Gastrocnemius medialis (tissue), 4 donors: ENCODE measurements around the gene SIAH1. TPM values are rescaled to one million over a fixed set of nuclear protein-coding genes. Genes with fewer than 3 reads are reported as not detected.

Experiments used
- ATAC-seq, 2 donors: fragments of 150-250 bp; one replicate each; pipeline ENCODE4 v1.9.1; 2016
- DNase-seq, 2 donors: peaks; one replicate each; pipeline ENCODE4 v3.0.0-alpha.2; 2019
- H3K27ac ChIP-seq, 4 donors: fragments of 200-600 bp; sonication (generic); 1 replicate in 1 of 4; 2 replicates in 3 of 4; pipeline ENCODE4 v1.5.1; 2016 to 2018; ENCODE audit warnings: mild to moderate bottlenecking in 2 of 4, moderate library complexity in 1 of 4
- H3K27me3 ChIP-seq, 3 donors: fragments of 200-600 bp; sonication (generic) in 2 of 3; 1 replicate in 1 of 3; 2 replicates in 2 of 3; pipeline versions ENCODE4 v1.5.1 to v1.6.0; 2016 to 2019; ENCODE audit warnings: mild to moderate bottlenecking in 1 of 3, moderate library complexity in 1 of 3
- H3K36me3 ChIP-seq, 2 donors: fragments of 200-600 bp; sonication (generic) in 1 of 2; one replicate each; pipeline ENCODE4 v1.5.1; 2017 to 2018
- H3K4me1 ChIP-seq, 2 donors: fragments of 200-600 bp; sonication (generic) in 1 of 2; one replicate each; pipeline ENCODE4 v1.5.1; 2016 to 2017; ENCODE audit warnings: mild to moderate bottlenecking in 2 of 2
- H3K4me3 ChIP-seq, 4 donors: fragments of 200-600 bp; sonication (generic) in 3 of 4; 1 replicate in 1 of 4; 2 replicates in 3 of 4; pipeline ENCODE4 v1.5.1; 2016 to 2019; ENCODE audit warnings: mild to moderate bottlenecking in 2 of 4
- H3K9me3 ChIP-seq, 3 donors: fragments of 200-600 bp; sonication (generic) in 2 of 3; 1 replicate in 1 of 3; 2 replicates in 2 of 3; pipeline ENCODE4 v1.5.1; 2016 to 2019
- CTCF ChIP-seq, 5 experiments: fragments of 450-650 bp in 3 of 5; fragments of 200-600 bp in 2 of 5; sonication (generic) in 2 of 5; IDR thresholded peaks in 4 of 5; conservative IDR thresholded peaks in 1 of 5; 1 replicate in 4 of 5; 2 replicates in 1 of 5; pipeline ENCODE4 v1.5.1; 2016 to 2019; ENCODE audit warnings: antibody characterized with exemption in 5 of 5, mild to moderate bottlenecking in 3 of 5, moderate library complexity in 3 of 5
- POLR2A ChIP-seq, 2 donors: fragments of 450-650 bp; IDR thresholded peaks; one replicate each; pipeline ENCODE4 v1.6.1; 2017; ENCODE audit warnings: antibody characterized with exemption in 2 of 2, mild to moderate bottlenecking in 2 of 2, moderate library complexity in 2 of 2
- in situ Hi-C, 4 donors: fragments of 200-750 bp; cut with MboI; loops; one replicate each; pipeline versions ENCODE4 v1.15.0 to v1.8.0; 2017; ENCODE audit warnings: low sequenced_read_pairs in 4 of 4
- intact Hi-C: fragments of 100-400 bp; cut with DNase I; formaldehyde crosslinking; loops from one replicate; pipeline ENCODE4 v1.15.1; 2023; ENCODE audit warnings: low total_unique reads
- total RNA-seq, 4 donors: library from RNA; depleted of rRNA; stranded (reverse); fragments of >200 nt; gene quantifications; one replicate each; pipeline versions ENCODE4 v1.1.0 to v1.2.3, GENCODE V29; 2016

The SIAH1 gene
- total RNA-seq, 4 donors from 2014 or later = 19.9 to 21.0 (median 20.1) TPM

GRCh38 chr16:48330841-48331192 is 54.4 kb downstream of the SIAH1 start:
- H3K9me3 ChIP-seq = no peaks in the 10 kb centered on the region
- intact Hi-C loops = no loop called here
- no peak for TF ChIP-seq POLR2A (IDR thresholded peaks at IDR 0.05)
- no peak for TF ChIP-seq CTCF (IDR thresholded peaks at IDR 0.05 in 4 of 5, conservative IDR thresholded peaks at IDR 0.05 in 1 of 5)
- peak overlapping the region; percentile 21 to 65 (median 32) for H3K27ac ChIP-seq
- in situ Hi-C loops = no loop called here
- H3K4me1 ChIP-seq = peaks cover 22 to 26% of the 10 kb centered on the region in 2 donors
- H3K36me3 ChIP-seq = peaks cover 0 to 18% of the 10 kb centered on the region in 2 donors
- DNase-seq = peak in 1 of 2 donors; percentile 15
- H3K4me3 ChIP-seq = no peak overlapping the region
- ATAC-seq = peak; percentile 82 to 95
- no peaks in the 10 kb centered on the region for H3K27me3 ChIP-seq

- no peaks in the 10 kb centered on the region for H3K9me3 ChIP-seq
- in situ Hi-C loops (no loop called here), intact Hi-C loops (no loop called here)
- no peak overlapping the region for H3K4me3 ChIP-seq
- DNase-seq (peak in 1 of 2 donors; percentile 17), ATAC-seq (peak; percentile 68 to 91)
- H3K36me3 ChIP-seq = peaks cover 0 to 13% of the 10 kb centered on the region in 2 donors
- TF ChIP-seq CTCF (IDR thresholded peaks at IDR 0.05 in 4 of 5, conservative IDR thresholded peaks at IDR 0.05 in 1 of 5) = no peak
- TF ChIP-seq POLR2A (IDR thresholded peaks at IDR 0.05) = no peak
- no peaks in the 10 kb centered on the region for H3K27me3 ChIP-seq
- peaks cover 22 to 26% of the 10 kb centered on the region in 2 donors for H3K4me1 ChIP-seq
- peak overlapping the region; percentile 21 to 65 (median 32) for H3K27ac ChIP-seq
Observed at GRCh38 chr16:48330189-48330840, 54.9 kb downstream of the SIAH1 start.

- intact Hi-C loops = no loop called here
- Histone ChIP-seq H3K36me3 (peaks cover 0 to under 1% of the 10 kb centered on the region in 2 donors), H3K4me3 (no peak overlapping the region), H3K4me1 (peaks cover 29 to 30% of the 10 kb centered on the region in 2 donors), H3K27me3 (no peaks in the 10 kb centered on the region), H3K27ac (no peak overlapping the region), H3K9me3 (no peaks in the 10 kb centered on the region)
- no peak for TF ChIP-seq CTCF (IDR thresholded peaks at IDR 0.05 in 4 of 5, conservative IDR thresholded peaks at IDR 0.05 in 1 of 5)
- TF ChIP-seq POLR2A (IDR thresholded peaks at IDR 0.05) = no peak
- in situ Hi-C loops = no loop called here
- no peak for ATAC-seq
- DNase-seq = no peak
Observed at GRCh38 chr16:48329138-48329537, 56.1 kb downstream of the SIAH1 start.

- in situ Hi-C loops = no loop called here
- intact Hi-C loops = no loop called here
- no peak overlapping the region for H3K27ac ChIP-seq
- no peak overlapping the region for H3K4me3 ChIP-seq
- TF ChIP-seq CTCF (IDR thresholded peaks at IDR 0.05 in 4 of 5, conservative IDR thresholded peaks at IDR 0.05 in 1 of 5) (no peak), POLR2A (IDR thresholded peaks at IDR 0.05) (no peak)
- DNase-seq (no peak), ATAC-seq (no peak)
- H3K4me1 ChIP-seq = peaks cover 36 to 40% of the 10 kb centered on the region in 2 donors
- H3K27me3 ChIP-seq = no peaks in the 10 kb centered on the region
- H3K9me3 ChIP-seq = no peaks in the 10 kb centered on the region
- no peaks in the 10 kb centered on the region for H3K36me3 ChIP-seq
Observed at GRCh38 chr16:48326915-48327314, 58.3 kb downstream of the SIAH1 start.
